Heart left ventricle (tissue), 16 donors: Measurements from ENCODE around the gene ADCY5. TPM values are rescaled to one million over a fixed set of nuclear protein-coding genes. Genes with fewer than 3 reads are reported as not detected.
A peak's percentile ranks its signal among the peaks of the same experiment; 100 is the strongest.

ENCODE experiments used
- ATAC-seq, 4 donors: fragments of 200-7000 bp; cut with Tn5 transposase; one replicate each; pipeline ENCODE4 v1.9.1; 2020 to 2022; ENCODE audit warnings: moderate library complexity in 4 of 4, mild to moderate bottlenecking in 3 of 4, moderate number of reproducible peaks in 1 of 4
- DNase-seq, 5 donors: peaks; one replicate each; pipeline ENCODE4 v3.0.0-alpha.2; 2020
- H3K27ac ChIP-seq, 12 donors: fragments of 200-600 bp; sonication (generic) in 4 of 12; one replicate each; pipeline versions ENCODE4 v1.5.0 to v1.8.0; 2016 to 2022; ENCODE audit warnings: mild to moderate bottlenecking in 2 of 12
- H3K27me3 ChIP-seq, 9 donors: fragments of 200-600 bp; sonication (generic) in 2 of 9; one replicate each; pipeline versions ENCODE4 v1.5.1 to v1.8.0; 2016 to 2022; ENCODE audit warnings: mild to moderate bottlenecking in 3 of 9
- H3K36me3 ChIP-seq, 9 donors: fragments of 200-600 bp; sonication (generic) in 2 of 9; one replicate each; pipeline versions ENCODE4 v1.5.0 to v1.8.0; 2018 to 2022; ENCODE audit warnings: mild to moderate bottlenecking in 2 of 9
- H3K4me1 ChIP-seq, 12 donors: fragments of 200-600 bp; sonication (generic) in 4 of 12; one replicate each; pipeline versions ENCODE4 v1.5.0 to v1.8.0; 2016 to 2022; ENCODE audit warnings: mild to moderate bottlenecking in 3 of 12
- H3K4me3 ChIP-seq, 12 donors: fragments of 200-600 bp; sonication (generic) in 4 of 12; one replicate each; pipeline versions ENCODE4 v1.5.0 to v1.8.0; 2017 to 2022; ENCODE audit warnings: mild to moderate bottlenecking in 9 of 12, moderate library complexity in 4 of 12
- H3K9me3 ChIP-seq, 12 donors: fragments of 200-600 bp; sonication (generic) in 4 of 12; one replicate each; pipeline versions ENCODE4 v1.5.0 to v1.8.0; 2016 to 2022; ENCODE audit warnings: mild to moderate bottlenecking in 1 of 12
- CTCF ChIP-seq, 12 donors: fragments of 200-600 bp; sonication (generic) in 4 of 12; IDR thresholded peaks; one replicate each; pipeline versions ENCODE4 v1.5.0 to v1.8.0; 2018 to 2022; ENCODE audit warnings: antibody characterized with exemption in 12 of 12, mild to moderate bottlenecking in 5 of 12
- POLR2A ChIP-seq, 2 donors: fragments of 450-650 bp; IDR thresholded peaks; one replicate each; pipeline ENCODE4 v1.6.1; 2017; ENCODE audit warnings: antibody characterized with exemption in 2 of 2, mild to moderate bottlenecking in 2 of 2, moderate library complexity in 2 of 2
- WGBS, 4 donors: extraction: QIAGEN DNeasy Blood & Tissue Kit in 2 of 4; methylation state at CpG; one replicate each; pipeline versions ENCODE4 v1.1.5 to v1.1.7; 2013 to 2018; 5-methylcytosine and 5-hydroxymethylcytosine counted together
- intact Hi-C, 10 donors: fragments of 100-400 bp; cut with DNase I; formaldehyde crosslinking; loops; one replicate each; pipeline versions ENCODE4 v1.11.1 to v1.14.2; 2022
- polyA plus RNA-seq, 2 donors: library from polyadenylated mRNA; stranded (reverse); fragments of 200-250 nt; gene quantifications; one replicate each; pipeline ENCODE4 v1.2.3, GENCODE V29; 2013
- total RNA-seq, 9 donors: library from RNA; depleted of rRNA in 2 of 9; stranded (reverse); fragments of >200 nt in 2 of 9; fragmentation: NEBNext Ultra II Directional in 3 of 9; extraction: Animal tissue kit (Norgen Biotek cat#: 25700) in 3 of 9; gene quantifications; one replicate each; pipeline versions ENCODE4 v1.1.0 to v1.2.4, GENCODE V29; 2016 to 2023
- donor health status: ischemic (EF 13 %, LVEDD 7.1; RV severe dilation, severe dysfunction).
- donor health status: healthy with polysubstance abuse.
- donor health status: DM: no; HTN: yes; CAD: no.
- donor health status: DM: no; HTN: no; CAD: no.
- donor health status: ischemic (EF 25% LVEDD 6.9; RV normal size, moderate dysfunction).
- donor health status: ischemic (EF 25% LVEDD 5.7; RV mildly dilated, moderate dysfunction).
- donor health status: healthy.
- donor health status: DM: yes; HTN: yes; CAD: no.
- donor health status: ischemic (EF 35%, LVEDD 5.7; RV mildly dilated, moderate dysfunction).
- donor health status: nonischemic (EF 11% LVEDD 7.7; RV severe dilation, severe dysfunction).
- donor health status: DM: yes; HTN: yes; CAD: no.
- donor health status: PGD.
- donor health status: ischemic (EF 29% LVEDD 5.4; RV normal size, mild dysfunction).
- donor health status: nonischemic (EF 23%, LVEDD 6.1; RV moderate dilation, normal function).

ADCY5 gene
- total and polyA plus RNA-seq, 11 donors, result 78.5 to 276 (median 167) TPM

GRCh38 chr3:123411340-123412040 lies 37.4 kb downstream of the ADCY5 start:
- H3K27ac ChIP-seq, result peak overlapping the region; percentile 74 to 94 (median 89)
- TF ChIP-seq CTCF (IDR thresholded peaks at IDR 0.05), result no peak
- no peak for TF ChIP-seq POLR2A (IDR thresholded peaks at IDR 0.05)
- no peaks in the 10 kb centered on the region for H3K27me3 ChIP-seq
- H3K4me3 ChIP-seq, result no peak overlapping the region
- H3K9me3 ChIP-seq, result no peaks in the 10 kb centered on the region
- ATAC-seq, result no peak
- peak in 2 of 5 donors; percentile 23 to 42 for DNase-seq
- intact Hi-C loops, result loop anchor here in 4 of 10 donors (5.0 kb wide), 3 partner anchors 36 to 69 kb away; partner anchors contain the start of gene ADCY5 (in 4 of the 4)
- peaks cover 5 to 96% (median 62%) of the 10 kb centered on the region in 12 donors for H3K4me1 ChIP-seq
- H3K36me3 ChIP-seq, result no peaks in the 10 kb centered on the region
- 62 to 78% (median 68%) methylated on average over 6 to 9 of the region's 9 CpGs for WGBS, 4 donors

- Histone ChIP-seq H3K4me3 (no peak overlapping the region), H3K36me3 (no peaks in the 10 kb centered on the region), H3K4me1 (peaks cover 5 to 96% (median 64%) of the 10 kb centered on the region in 12 donors), H3K27me3 (no peaks in the 10 kb centered on the region), H3K27ac (peak overlapping the region in 11 of 12 donors; percentile 32 to 94 (median 89)), H3K9me3 (no peaks in the 10 kb centered on the region)
- intact Hi-C loops, result loop anchor here in 4 of 10 donors (5.0 kb wide), 3 partner anchors 37 to 68 kb away; partner anchors contain the start of gene ADCY5 (in 4 of the 4)
- DNase-seq (peak in 2 of 5 donors; percentile 18 to 32), ATAC-seq (no peak)
- no peak for TF ChIP-seq POLR2A (IDR thresholded peaks at IDR 0.05)
- no peak for TF ChIP-seq CTCF (IDR thresholded peaks at IDR 0.05)
- 33 to 48% (median 44%) methylated on average over 1 of the region's 1 CpG for WGBS, 4 donors
These were observed 38.8 kb downstream of the ADCY5 start for GRCh38 chr3:123410149-123410515.

GRCh38 chr3:123409443-123410148 lies 39.3 kb downstream of the ADCY5 start:
- 41 to 52% (median 47%) methylated on average over 5 of the region's 5 CpGs for WGBS, 4 donors
- Histone ChIP-seq H3K4me3 (no peak overlapping the region), H3K9me3 (no peaks in the 10 kb centered on the region), H3K27me3 (no peaks in the 10 kb centered on the region), H3K36me3 (no peaks in the 10 kb centered on the region), H3K4me1 (peaks cover 5 to 96% (median 67%) of the 10 kb centered on the region in 12 donors), H3K27ac (peak overlapping the region in 11 of 12 donors; percentile 32 to 94 (median 89))
- intact Hi-C loops, result loop anchor here in 5 of 10 donors (5.0 to 10.0 kb wide), 4 partner anchors 38 to 67 kb away; partner anchors contain the start of gene ADCY5 (in 4 of the 5)
- DNase-seq, result peak in 1 of 5 donors; percentile 5
- no peak for TF ChIP-seq POLR2A (IDR thresholded peaks at IDR 0.05)
- no peak for TF ChIP-seq CTCF (IDR thresholded peaks at IDR 0.05)
- ATAC-seq, result no peak

- no peaks in the 10 kb centered on the region for H3K9me3 ChIP-seq
- intact Hi-C loops, result loop anchor here in 2 of 10 donors (5.0 to 10.0 kb wide), 2 partner anchors 59 to 62 kb away; no protein-coding TSS in a partner anchor
- peaks cover 0 to 94% (median 46%) of the 10 kb centered on the region in 12 donors for H3K4me1 ChIP-seq
- no peaks in the 10 kb centered on the region for H3K36me3 ChIP-seq
- no peaks in the 10 kb centered on the region for H3K27me3 ChIP-seq
- no peak overlapping the region for H3K4me3 ChIP-seq
- ATAC-seq (peak; percentile 83 to 84 (median 84)), DNase-seq (peak; percentile 80 to 95 (median 89))
- TF ChIP-seq POLR2A (IDR thresholded peaks at IDR 0.05) (peak in 1 of 2 donors; percentile 13), CTCF (IDR thresholded peaks at IDR 0.05) (no peak)
- 40 to 55% (median 48%) methylated on average over 4 to 6 of the region's 6 CpGs for WGBS, 4 donors
- H3K27ac ChIP-seq, result peak overlapping the region; percentile 63 to 94 (median 89)
These were observed 42.3 kb downstream of the ADCY5 start for GRCh38 chr3:123406598-123406997.
